IPS-20b (cell line): Measurements from ENCODE around the gene RAD51AP1.
A peak's percentile ranks its signal among the peaks of the same experiment; 100 is the strongest.

Experiments
- H3K27ac ChIP-seq: one replicate; pipeline ENCODE4 v1.5.1; 2013; ENCODE audit warnings: low read length
- H3K27me3 ChIP-seq: 2 replicates; pipeline ENCODE4 v1.6.1; 2013; ENCODE audit warnings: mild to moderate bottlenecking, low read length, inconsistent platforms; ENCODE audit not compliant: insufficient read depth
- H3K36me3 ChIP-seq: 2 replicates; pipeline ENCODE4 v1.6.1; 2013; ENCODE audit warnings: low read depth, mild to moderate bottlenecking, inconsistent platforms, low read length, moderate library complexity; ENCODE audit not compliant: insufficient read depth
- H3K4me1 ChIP-seq: 2 replicates; pipeline ENCODE4 v1.6.1; 2013; ENCODE audit warnings: mild to moderate bottlenecking, control low read depth, inconsistent platforms, low read length, moderate library complexity; ENCODE audit not compliant: insufficient read depth
- H3K4me3 ChIP-seq: 2 replicates; pipeline ENCODE4 v1.5.1; 2013; ENCODE audit warnings: mild to moderate bottlenecking, low read length, inconsistent platforms
- H3K9ac ChIP-seq: 2 replicates; pipeline ENCODE4 v1.6.1; 2013; ENCODE audit warnings: low read depth, mild to moderate bottlenecking, inconsistent platforms, low read length, moderate library complexity
- H3K9me3 ChIP-seq: 2 replicates; pipeline ENCODE4 v1.6.1; 2013; ENCODE audit warnings: mild to moderate bottlenecking, low read depth, low read length, inconsistent platforms; ENCODE audit not compliant: insufficient read depth

Gene RAD51AP1

GRCh38 chr12:4555804-4556203, 17.1 kb downstream of the RAD51AP1 start:
- Histone ChIP-seq H3K4me1 (no peaks in the 10 kb centered on the region), H3K27ac (no peak overlapping the region), H3K27me3 (no peaks in the 10 kb centered on the region), H3K9me3 (no peaks in the 10 kb centered on the region), H3K36me3 (peaks cover 89% of the 10 kb centered on the region), H3K4me3 (no peak overlapping the region), H3K9ac (no peak overlapping the region)

DNA sequence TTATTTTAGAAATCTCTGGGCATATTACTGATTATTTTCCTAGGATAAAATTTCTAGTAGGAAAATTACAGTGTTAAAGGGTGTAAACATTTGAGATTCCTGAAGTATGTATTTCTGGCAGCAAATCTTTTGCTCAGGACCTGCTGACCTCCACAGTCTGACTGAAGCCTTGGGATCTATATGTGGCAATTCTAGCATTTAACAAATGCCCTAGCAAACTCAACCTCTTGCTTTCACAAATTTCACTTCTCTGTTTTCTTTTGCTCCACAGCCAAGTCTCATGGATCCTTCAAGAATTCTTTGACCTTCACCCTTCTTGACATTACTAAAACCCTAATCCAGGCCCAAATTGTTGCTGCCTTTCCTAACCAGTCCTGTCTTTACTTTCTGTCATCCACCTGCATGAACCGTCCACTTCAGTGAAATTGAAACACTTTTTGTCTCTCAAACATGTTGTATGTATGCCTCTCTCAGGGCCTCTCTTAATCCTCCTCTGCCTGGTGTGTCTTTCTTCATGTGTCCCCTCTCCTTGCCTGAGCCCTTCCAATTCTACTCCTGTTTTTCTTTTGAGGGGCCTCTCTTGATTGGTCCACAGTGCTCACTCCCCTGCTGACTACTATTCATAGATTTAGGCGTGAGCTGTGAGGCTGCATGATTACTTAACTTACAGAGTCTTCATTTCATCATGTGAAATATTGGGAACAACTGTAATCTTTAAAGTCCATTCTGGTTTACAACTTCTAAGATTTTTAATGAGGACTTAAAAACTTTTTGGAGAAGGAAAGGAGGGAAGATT, 18.2 kb downstream of the RAD51AP1 start:
- Histone ChIP-seq H3K9ac (no peak overlapping the region), H3K4me3 (no peak overlapping the region), H3K27me3 (peaks cover 3% of the 10 kb centered on the region), H3K9me3 (no peaks in the 10 kb centered on the region), H3K4me1 (no peaks in the 10 kb centered on the region), H3K36me3 (peaks cover 81% of the 10 kb centered on the region), H3K27ac (no peak overlapping the region)

DNA sequence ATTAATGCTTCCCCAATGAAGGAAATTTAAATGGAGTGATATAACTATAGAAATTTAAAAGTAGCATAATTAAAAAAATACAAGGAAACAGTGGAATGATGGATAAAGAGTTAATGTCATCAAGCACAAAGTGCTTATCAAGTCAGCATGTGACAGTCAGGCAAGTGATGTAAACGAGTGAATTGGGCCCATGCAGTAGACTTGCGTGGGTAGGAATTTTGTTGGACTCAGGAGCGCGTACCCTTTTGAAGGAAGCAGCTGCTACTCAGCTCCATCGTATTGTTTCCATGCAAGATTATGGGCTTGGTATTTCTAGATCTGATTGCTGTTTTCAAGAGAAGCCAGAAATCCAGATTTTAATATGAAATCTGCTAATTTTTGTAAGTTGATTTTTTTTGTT, 18.9 kb downstream of the RAD51AP1 start:
- no peak overlapping the region for H3K27ac ChIP-seq
- no peaks in the 10 kb centered on the region for H3K4me1 ChIP-seq
- peaks cover 10% of the 10 kb centered on the region for H3K27me3 ChIP-seq
- H3K4me3 ChIP-seq: no peak overlapping the region
- no peak overlapping the region for H3K9ac ChIP-seq
- peaks cover 75% of the 10 kb centered on the region for H3K36me3 ChIP-seq
- no peaks in the 10 kb centered on the region for H3K9me3 ChIP-seq

- no peaks in the 10 kb centered on the region for H3K4me1 ChIP-seq
- H3K36me3 ChIP-seq: peaks cover 69% of the 10 kb centered on the region
- no peaks in the 10 kb centered on the region for H3K9me3 ChIP-seq
- H3K4me3 ChIP-seq: no peak overlapping the region
- H3K9ac ChIP-seq: no peak overlapping the region
- H3K27me3 ChIP-seq: peaks cover 15% of the 10 kb centered on the region
- no peak overlapping the region for H3K27ac ChIP-seq
Measured at GRCh38 chr12:4558171-4558570, 19.5 kb downstream of the RAD51AP1 start.

DNA sequence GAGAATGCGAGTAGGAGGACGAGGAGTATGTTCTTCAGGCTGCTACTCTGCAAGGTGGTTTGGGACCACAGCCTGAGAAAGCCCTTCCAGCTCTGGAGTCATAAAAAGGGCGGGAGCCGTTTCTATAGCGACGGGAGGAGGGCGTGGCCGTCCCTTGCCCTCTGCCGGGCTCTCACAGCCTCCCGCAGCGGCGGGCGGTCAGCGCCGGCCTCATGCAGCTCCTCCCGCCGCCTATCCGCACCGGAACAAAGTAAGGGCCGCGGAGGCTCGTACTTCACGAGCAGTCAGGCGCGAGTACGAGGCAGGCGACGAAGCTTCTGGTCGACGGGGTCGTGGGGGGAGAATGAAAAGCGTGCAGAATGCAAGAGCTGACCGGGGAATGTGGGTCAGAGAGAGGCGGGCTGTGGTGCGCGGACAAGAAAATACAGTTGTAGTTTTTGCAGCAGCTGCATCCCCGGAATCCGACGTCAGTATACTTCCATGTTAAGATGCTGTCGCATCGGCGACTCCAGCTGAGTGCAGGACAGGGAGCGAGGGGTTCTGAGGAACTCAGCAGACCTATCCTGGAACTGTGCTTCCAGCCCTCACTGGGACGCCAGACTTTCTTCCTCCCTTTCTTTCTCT, 23.5 kb downstream of the RAD51AP1 start, which contains the start of gene DYRK4:
Gene DYRK4, plus strand, starts transcription at position 175 of the 624 bp plus-strand sequence. Its CDS starts 38 bp downstream, at position 213.
- H3K4me1 ChIP-seq: no peaks in the 10 kb centered on the region
- H3K27ac ChIP-seq: no peak within 1 kb of the TSS
- H3K4me3 ChIP-seq: peak within 1 kb of the TSS; percentile 56; the same call in 1 of the 2 replicates
- H3K36me3 ChIP-seq: peaks cover 31% of the 10 kb centered on the region
- H3K9ac ChIP-seq: peak within 1 kb of the TSS; percentile 36; the same call in 1 of the 2 replicates
- H3K27me3 ChIP-seq: peaks cover 23% of the 10 kb centered on the region
- H3K9me3 ChIP-seq: no peaks in the 10 kb centered on the region

GRCh38 chr12:4563336-4563735, 24.6 kb downstream of the RAD51AP1 start:
- H3K36me3 ChIP-seq: peaks cover 22% of the 10 kb centered on the region; the same call in 1 of the 2 replicates
- peaks cover 23% of the 10 kb centered on the region for H3K27me3 ChIP-seq
- no peak overlapping the region for H3K9ac ChIP-seq
- H3K4me3 ChIP-seq: no peak overlapping the region
- no peaks in the 10 kb centered on the region for H3K4me1 ChIP-seq
- H3K27ac ChIP-seq: no peak overlapping the region
- H3K9me3 ChIP-seq: no peaks in the 10 kb centered on the region

GRCh38 chr12:4564818-4565217, 26.1 kb downstream of the RAD51AP1 start:
- Histone ChIP-seq H3K27me3 (peaks cover 23% of the 10 kb centered on the region), H3K4me3 (no peak overlapping the region), H3K9ac (no peak overlapping the region), H3K4me1 (no peaks in the 10 kb centered on the region), H3K36me3 (0 out of 2 replicates have a peak, but pooled peaks cover 8% of the 10 kb centered on the region), H3K9me3 (no peaks in the 10 kb centered on the region), H3K27ac (no peak overlapping the region)

DNA sequence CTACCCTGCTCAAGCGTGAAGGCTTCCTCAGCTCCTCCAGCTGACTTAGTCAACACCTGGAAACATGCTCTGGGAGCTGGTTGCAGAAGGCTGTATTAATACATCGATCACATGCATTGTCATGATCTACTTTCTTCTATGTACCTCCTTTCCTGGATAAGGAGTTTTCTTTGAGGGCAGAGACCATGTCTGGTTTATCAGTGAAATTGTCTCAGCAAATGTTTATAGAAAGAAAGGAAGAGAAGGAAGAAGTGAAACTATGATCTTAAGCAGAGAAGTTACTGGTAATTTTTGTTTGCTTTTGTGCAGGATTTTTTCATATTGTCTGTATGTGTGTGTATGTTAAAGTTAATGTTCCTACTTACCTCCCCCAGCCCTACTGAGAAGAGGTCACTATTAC, 27.8 kb downstream of the RAD51AP1 start:
- H3K27ac ChIP-seq: no peak overlapping the region
- peaks cover 23% of the 10 kb centered on the region for H3K27me3 ChIP-seq
- H3K36me3 ChIP-seq: no peaks in the 10 kb centered on the region
- H3K9ac ChIP-seq: no peak overlapping the region
- H3K4me3 ChIP-seq: no peak overlapping the region
- no peaks in the 10 kb centered on the region for H3K4me1 ChIP-seq
- H3K9me3 ChIP-seq: no peaks in the 10 kb centered on the region

GRCh38 chr12:4567073-4567881, 28.6 kb downstream of the RAD51AP1 start:
- no peaks in the 10 kb centered on the region for H3K4me1 ChIP-seq
- H3K27me3 ChIP-seq: peaks cover 16% of the 10 kb centered on the region
- no peaks in the 10 kb centered on the region for H3K9me3 ChIP-seq
- H3K27ac ChIP-seq: no peak overlapping the region
- H3K4me3 ChIP-seq: no peak overlapping the region
- H3K9ac ChIP-seq: no peak overlapping the region
- H3K36me3 ChIP-seq: no peaks in the 10 kb centered on the region

DNA sequence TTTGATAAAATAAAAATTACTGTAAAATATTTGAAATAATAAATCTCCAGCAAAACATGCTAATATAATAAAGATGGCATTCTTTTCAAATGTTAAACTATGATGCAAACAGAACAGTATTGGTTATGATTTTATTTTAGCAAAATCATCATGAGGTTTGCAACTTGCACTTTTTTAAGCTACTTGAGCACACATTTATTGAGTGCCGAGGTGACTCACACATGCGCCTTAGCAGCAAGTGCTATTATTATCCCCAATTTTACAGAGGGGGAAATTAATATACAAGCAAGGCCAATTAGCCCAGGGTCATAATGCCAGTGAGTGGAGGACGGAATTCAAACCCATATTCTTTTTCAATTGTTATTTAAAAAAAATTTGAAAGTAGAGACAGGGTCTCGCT, 30.6 kb downstream of the RAD51AP1 start:
- no peak overlapping the region for H3K4me3 ChIP-seq
- H3K9me3 ChIP-seq: no peaks in the 10 kb centered on the region
- H3K9ac ChIP-seq: no peak overlapping the region
- H3K4me1 ChIP-seq: no peaks in the 10 kb centered on the region
- H3K27me3 ChIP-seq: no peaks in the 10 kb centered on the region
- H3K36me3 ChIP-seq: no peaks in the 10 kb centered on the region
- H3K27ac ChIP-seq: no peak overlapping the region

DNA sequence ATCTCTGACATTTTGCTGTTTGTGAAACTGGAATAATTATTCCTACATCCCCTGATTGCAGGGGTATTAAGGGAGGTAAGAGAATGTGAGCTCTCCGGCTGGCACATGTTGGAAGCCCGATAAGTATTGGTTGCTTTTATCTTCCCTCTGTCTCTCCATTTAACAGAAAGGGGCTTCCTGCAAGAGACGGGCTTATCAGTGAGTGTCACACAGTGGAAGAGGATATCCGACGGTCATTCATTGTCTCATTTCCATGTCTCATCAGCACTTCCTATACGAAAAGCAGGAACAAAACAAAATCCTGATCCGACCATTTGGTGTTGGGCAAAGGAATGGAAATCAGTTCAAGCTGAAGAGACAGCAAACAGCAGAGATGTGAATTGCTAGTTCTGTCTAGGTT, 34.0 kb downstream of the RAD51AP1 start:
- no peaks in the 10 kb centered on the region for H3K36me3 ChIP-seq
- H3K4me1 ChIP-seq: no peaks in the 10 kb centered on the region
- H3K27ac ChIP-seq: no peak overlapping the region
- H3K9me3 ChIP-seq: no peaks in the 10 kb centered on the region
- H3K27me3 ChIP-seq: no peaks in the 10 kb centered on the region
- H3K9ac ChIP-seq: no peak overlapping the region
- H3K4me3 ChIP-seq: no peak overlapping the region
